Transverse colon (tissue), 3 donors: ENCODE results near the gene LEUTX.

Source experiments
- EP300 ChIP-seq: sonication (generic); formaldehyde crosslinking; IDR thresholded peaks from one replicate; pipeline ENCODE4 v1.6.1; 2017; ENCODE audit warnings: antibody characterized with exemption, low read depth
- TF ChIP-seq, protein P1 (sequence below), 5 experiments: fragments of 200-600 bp in 3 of 5; fragments of 450-650 bp in 2 of 5; sonication (generic) in 3 of 5; IDR thresholded peaks; 1 replicate in 2 of 5; 2 replicates in 3 of 5; pipeline ENCODE4 v1.5.1; 2016 to 2017; ENCODE audit warnings: antibody characterized with exemption in 5 of 5, inconsistent platforms in 3 of 5, mild to moderate bottlenecking in 2 of 5, moderate library complexity in 1 of 5

DNA sequence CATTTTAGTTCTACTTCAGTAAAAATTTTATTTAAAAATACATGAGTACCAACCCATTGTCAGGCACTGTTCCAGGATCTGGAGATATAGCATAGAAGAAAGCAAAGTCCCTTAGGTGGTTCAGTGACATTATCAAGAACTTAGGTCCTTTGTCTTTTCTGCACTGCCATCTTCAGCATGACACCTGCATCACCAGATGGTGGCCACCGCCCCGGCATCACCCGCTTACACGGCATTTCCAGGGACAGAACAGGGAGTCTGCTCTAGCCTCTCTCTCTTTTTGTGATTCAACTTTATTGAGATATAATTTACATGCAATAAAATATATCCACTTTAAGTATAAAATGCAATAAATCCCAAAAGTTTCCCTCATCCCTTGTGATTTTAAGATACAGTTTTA lies 31.8 kb downstream of the LEUTX start:
- TF ChIP-seq, protein P1, sequence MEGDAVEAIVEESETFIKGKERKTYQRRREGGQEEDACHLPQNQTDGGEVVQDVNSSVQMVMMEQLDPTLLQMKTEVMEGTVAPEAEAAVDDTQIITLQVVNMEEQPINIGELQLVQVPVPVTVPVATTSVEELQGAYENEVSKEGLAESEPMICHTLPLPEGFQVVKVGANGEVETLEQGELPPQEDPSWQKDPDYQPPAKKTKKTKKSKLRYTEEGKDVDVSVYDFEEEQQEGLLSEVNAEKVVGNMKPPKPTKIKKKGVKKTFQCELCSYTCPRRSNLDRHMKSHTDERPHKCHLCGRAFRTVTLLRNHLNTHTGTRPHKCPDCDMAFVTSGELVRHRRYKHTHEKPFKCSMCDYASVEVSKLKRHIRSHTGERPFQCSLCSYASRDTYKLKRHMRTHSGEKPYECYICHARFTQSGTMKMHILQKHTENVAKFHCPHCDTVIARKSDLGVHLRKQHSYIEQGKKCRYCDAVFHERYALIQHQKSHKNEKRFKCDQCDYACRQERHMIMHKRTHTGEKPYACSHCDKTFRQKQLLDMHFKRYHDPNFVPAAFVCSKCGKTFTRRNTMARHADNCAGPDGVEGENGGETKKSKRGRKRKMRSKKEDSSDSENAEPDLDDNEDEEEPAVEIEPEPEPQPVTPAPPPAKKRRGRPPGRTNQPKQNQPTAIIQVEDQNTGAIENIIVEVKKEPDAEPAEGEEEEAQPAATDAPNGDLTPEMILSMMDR (IDR thresholded peaks at IDR 0.05) = no peak
- no peak for TF ChIP-seq EP300
